Suppressor macrophage treated with lipopolysaccharide for 1 hour (primary cell): ENCODE data around the gene KCNJ14.
"Not testable (repeated sequence)": the region's sequence is repeated elsewhere in the genome, so short reads cannot be mapped to it uniquely, and the experiment has no call there.

Source experiments
- DNase-seq, 3 donors: peaks; one replicate each; pipeline ENCODE4 v3.0.0-alpha.2; 2020 to 2022

KCNJ14 gene

GRCh38 chr19:48473161-48473966 lies 18.0 kb downstream of the KCNJ14 start:
- DNase-seq: no peak

GRCh38 chr19:48474084-48474592 lies 18.8 kb downstream of the KCNJ14 start:
- DNase-seq: no peak

- no peak for DNase-seq
Observed at GRCh38 chr19:48475369-48476068, 20.1 kb downstream of the KCNJ14 start.

GRCh38 chr19:48476176-48476575 lies 20.8 kb downstream of the KCNJ14 start:
- DNase-seq: no peak

GRCh38 chr19:48477067-48477685 lies 21.8 kb downstream of the KCNJ14 start:
- DNase-seq: no peak

- no peak for DNase-seq
Observed at GRCh38 chr19:48477698-48478338, 22.4 kb downstream of the KCNJ14 start.

- no peak for DNase-seq
Observed at GRCh38 chr19:48478339-48479256, 23.2 kb downstream of the KCNJ14 start.

- DNase-seq: no peak
Observed at GRCh38 chr19:48479686-48480085, 24.3 kb downstream of the KCNJ14 start.

- DNase-seq: peak in 2 of 3 donors; percentile 14 to 42
Observed at GRCh38 chr19:48480183-48480557, 24.8 kb downstream of the KCNJ14 start.

GRCh38 chr19:48480558-48481500 lies 25.5 kb downstream of the KCNJ14 start:
- peak; percentile 47 to 64 (median 48) for DNase-seq

GRCh38 chr19:48481846-48482639 lies 26.7 kb downstream of the KCNJ14 start:
- no peak for DNase-seq

- DNase-seq: no peak
Observed at GRCh38 chr19:48483301-48483700, 27.9 kb downstream of the KCNJ14 start.

- no peak for DNase-seq
Observed at GRCh38 chr19:48484247-48484893, 29.0 kb downstream of the KCNJ14 start.

- no peak for DNase-seq
Observed at GRCh38 chr19:48484931-48485612, 29.7 kb downstream of the KCNJ14 start.

GRCh38 chr19:48486706-48487105 lies 31.3 kb downstream of the KCNJ14 start:
- DNase-seq: not testable (repeated sequence)

- no peak for DNase-seq
Observed at GRCh38 chr19:48487544-48487943, 32.2 kb downstream of the KCNJ14 start.

GRCh38 chr19:48487948-48488347 lies 32.6 kb downstream of the KCNJ14 start:
- DNase-seq: peak; percentile 24 to 27 (median 25)

- DNase-seq: not testable (repeated sequence)
Observed at GRCh38 chr19:48488478-48488877, 33.1 kb downstream of the KCNJ14 start.
